CD4-positive, alpha-beta T cell treated with Interleukin-4 for 4 hours (primary cell): ENCODE measurements around the gene DESI2.
"Not testable (repeated sequence)": the region's sequence is repeated elsewhere in the genome, so short reads cannot be mapped to it uniquely, and the experiment has no call there.

Experiments used
- DNase-seq: peaks from one replicate; pipeline ENCODE4 v3.0.0-alpha.2; 2020

DESI2 gene

DNA sequence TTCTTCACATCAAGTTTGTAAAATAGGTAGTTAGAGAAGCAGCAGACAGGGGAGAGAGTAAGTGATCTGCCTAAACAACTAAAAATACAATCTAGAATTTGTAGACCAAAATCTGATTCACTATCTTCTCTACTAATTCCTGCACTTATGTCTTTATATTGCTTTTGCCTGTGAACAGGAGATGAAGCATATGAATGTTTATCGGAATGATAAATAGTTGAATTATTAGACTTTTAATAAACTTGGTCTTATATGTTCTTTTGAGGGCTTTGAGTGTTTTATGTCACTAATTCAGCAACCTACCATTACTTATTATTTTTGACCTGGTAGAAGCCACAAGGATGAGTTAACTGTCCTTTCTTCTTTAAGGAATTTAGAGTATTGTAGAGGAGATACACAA, 2.3 kb downstream of the DESI2 start:
- no peak for DNase-seq

DNA sequence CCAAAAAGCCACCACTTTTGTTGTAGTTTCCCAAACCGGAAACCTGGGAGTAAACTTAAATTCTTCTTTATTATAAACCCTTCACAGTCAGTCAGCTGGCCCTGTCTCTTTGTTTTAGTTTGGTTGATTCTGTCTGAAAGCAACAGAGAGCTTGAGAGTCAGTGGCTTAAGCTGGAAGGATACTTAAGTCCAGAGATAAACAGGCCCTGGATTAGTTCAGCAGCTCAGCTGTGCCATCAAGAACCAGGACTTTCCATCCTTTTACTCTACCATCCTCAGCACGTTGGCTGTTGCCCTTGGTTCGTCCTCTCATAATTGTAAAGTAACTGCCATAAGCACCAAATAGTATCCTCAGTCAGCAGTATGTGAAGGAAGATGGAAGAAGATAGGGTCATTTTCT, 4.5 kb downstream of the DESI2 start:
- DNase-seq = no peak

DNA sequence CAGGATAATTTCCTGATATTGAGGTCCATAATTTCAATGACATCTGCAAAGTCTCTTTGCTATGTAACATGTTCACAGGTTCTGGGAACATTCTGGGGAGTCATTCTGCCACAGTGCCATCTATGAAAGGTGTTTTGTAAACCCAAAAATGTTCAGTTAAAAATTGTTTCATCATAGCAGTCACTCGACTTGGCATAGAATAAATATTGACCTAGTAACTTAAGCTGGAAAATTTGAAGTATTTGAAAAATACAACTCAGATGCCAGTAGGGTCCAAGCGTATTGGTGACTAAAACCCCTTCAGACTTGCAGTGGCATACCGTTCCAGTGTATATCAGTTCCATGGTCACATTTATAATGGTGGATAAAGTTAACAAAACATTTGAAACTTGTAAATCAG, 6.8 kb downstream of the DESI2 start:
- DNase-seq = no peak

GRCh38 chr1:244660595-244660994, 7.7 kb downstream of the DESI2 start:
- DNase-seq = no peak

DNA sequence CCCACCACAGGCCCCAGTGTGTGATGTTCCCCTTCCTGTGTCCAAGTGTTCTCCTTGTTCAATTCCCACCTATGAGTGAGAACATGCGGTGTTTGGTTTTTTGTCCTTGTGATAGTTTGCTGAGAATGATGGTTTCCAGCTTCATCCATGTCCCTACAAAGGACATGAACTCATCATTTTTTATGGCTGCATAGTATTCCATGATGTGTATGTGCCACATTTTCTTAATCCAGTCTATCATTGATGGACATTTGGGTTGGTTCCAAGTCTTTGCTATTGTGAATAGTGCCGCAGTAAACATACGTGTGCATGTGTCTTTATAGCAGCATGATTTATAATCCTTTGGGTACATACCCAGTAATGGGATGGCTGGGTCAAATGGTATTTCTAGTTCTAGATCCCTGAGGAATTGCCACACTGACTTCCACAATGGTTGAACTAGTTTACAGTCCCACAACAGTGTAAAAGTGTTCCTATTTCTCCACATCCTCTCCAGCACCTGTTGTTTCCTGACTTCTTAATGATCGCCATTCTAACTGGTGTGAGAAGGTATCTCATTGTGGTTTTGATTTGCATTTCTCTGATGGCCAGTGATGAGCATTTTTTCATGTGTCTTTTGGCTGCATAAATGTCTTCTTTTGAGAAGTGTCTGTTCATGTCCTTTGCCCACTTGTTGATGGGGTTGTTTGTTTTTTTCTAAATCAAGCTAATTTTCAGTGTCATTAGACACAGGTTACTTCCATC, 8.8 kb downstream of the DESI2 start:
- not testable (repeated sequence) for DNase-seq

DNA sequence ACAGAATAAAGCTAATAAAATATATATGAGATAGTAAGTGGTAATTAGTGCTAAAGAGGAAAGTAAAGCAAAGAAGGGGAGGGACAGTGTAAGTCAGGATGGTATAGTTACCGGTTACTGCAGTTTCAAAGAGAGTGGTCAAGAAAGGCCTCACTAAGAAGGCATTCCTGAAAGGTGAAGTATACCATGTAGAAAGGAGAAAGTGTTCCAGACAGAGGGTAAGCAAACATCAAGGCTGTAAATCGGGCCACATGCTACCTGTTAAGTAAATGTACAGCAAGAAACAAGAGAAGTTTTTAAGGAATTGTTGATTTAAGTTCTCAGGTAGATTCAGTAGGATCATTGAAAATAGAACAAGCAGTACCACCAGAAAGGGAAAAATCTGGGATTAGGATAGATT, 9.7 kb downstream of the DESI2 start:
- no peak for DNase-seq

GRCh38 chr1:244664353-244664752, 11.4 kb downstream of the DESI2 start:
- no peak for DNase-seq

- DNase-seq = no peak
These were observed 12.9 kb downstream of the DESI2 start for GRCh38 chr1:244665771-244666217.

GRCh38 chr1:244666672-244667418, 13.9 kb downstream of the DESI2 start:
- not testable (repeated sequence) for DNase-seq

DNA sequence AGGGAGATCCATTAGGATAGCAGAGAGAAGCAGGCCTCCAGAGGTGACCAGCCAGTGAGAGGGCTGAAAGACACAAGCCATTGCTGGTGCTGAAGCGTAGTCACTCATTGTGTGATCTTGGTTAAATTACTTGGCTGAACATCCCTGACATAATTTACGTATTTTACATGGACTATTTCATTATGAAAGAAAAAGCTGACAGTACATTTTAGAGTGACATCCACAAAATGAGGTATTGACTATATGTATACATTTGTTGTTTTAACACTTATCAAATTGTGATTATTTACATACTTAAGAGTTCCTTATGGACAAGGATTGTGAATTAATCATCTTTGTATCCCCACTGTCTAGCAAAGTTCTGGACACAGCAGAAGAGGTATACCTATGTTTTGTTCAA, 14.9 kb downstream of the DESI2 start:
- DNase-seq = no peak

DNA sequence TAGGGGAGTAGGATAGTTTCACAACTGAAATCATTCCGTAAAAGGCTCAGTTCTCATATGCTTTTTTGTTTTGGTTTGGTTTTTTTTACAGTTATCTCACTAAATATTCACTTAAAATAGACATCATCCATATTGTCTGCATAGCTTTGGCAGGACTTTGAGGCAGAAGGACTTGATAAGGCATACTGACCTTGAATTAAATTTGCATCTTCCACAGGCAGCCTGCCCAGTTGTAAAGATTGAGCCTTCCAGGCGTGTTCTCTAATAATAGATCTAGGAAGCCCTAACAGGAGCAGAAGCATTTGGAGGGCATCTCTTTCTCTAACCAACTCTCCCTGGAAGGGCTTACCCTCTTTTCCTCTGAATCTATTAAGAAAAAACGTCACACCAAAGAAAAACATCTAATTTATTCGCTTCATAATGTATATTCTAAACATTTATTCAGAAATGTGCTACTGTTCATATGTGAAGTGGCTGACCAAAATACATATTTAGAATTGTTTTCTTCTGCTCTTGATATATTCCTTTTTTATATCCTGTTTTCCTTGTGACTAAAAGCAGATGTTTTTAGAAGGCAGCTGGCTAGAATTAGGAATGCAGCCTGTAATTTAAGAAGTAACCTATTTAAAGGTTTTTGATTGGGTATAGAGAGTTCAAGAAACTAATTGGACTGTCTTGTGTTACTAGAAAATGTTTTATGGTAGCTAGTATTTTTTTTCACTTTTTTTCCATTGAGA, 20.2 kb downstream of the DESI2 start:
- DNase-seq = no peak

DNA sequence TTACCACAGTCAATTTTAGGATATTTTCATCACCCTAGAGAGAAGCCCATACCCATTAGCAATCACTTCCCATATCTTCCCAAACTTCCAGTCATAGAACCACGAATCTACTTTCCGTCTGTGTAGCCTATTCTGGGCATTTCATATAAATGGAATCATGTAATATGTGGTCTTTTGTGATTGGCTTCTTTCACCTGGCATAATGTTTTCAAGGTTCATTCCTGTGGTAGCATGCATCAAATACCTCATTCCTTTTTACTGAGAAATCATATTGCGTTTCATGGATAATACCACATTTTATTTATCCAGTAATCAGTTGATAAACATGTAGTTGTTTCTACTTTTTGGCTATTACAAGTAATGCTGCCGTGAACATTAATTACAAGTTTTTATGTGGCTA, 21.5 kb downstream of the DESI2 start:
- no peak for DNase-seq

DNA sequence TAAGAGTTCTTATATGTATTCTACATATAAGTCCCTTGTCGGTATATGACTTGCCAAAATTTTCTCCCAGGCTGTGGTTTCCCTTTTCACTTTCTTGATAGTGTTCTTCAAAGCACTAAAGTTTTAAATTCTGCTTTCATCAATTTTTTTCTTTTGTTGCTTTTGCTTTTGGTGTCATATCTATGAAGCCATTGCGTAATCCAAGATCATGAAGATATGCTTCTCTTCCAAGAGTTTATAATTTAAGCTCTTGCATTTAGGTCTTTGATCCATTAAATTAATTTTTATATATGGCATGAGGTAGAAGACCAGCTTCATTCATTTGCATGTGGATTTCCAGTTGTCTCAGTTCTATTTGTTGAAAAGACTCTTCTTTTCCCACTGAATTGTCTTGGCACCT, 22.2 kb downstream of the DESI2 start:
- no peak for DNase-seq

GRCh38 chr1:244678697-244679096, 25.8 kb downstream of the DESI2 start:
- DNase-seq = no peak

GRCh38 chr1:244680667-244681066, 27.7 kb downstream of the DESI2 start:
- no peak for DNase-seq

DNA sequence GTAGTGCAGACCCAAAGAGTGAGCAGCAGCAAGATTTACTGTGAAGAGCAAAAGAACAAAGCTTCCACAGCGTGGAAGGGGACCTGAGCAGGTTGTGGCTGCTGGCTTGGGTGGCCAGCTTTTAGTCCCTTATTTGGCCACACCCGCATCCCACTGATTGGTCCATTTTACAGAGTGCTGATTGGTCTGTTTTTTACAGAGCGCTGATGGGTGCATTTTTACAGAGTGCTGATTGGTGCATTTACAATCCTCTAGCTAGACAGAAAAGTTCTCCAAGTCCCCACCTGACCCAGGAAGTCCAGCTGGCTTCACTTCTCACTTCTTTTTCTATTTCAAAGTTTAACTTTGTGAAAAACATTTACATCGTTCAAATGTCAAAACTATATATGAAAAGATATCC, 29.2 kb downstream of the DESI2 start:
- DNase-seq = not testable (repeated sequence)

- no peak for DNase-seq
These were observed 43.0 kb downstream of the DESI2 start for GRCh38 chr1:244695937-244696336.

GRCh38 chr1:244699741-244700140, 46.8 kb downstream of the DESI2 start:
- no peak for DNase-seq

GRCh38 chr1:244700808-244701207, 47.9 kb downstream of the DESI2 start:
- DNase-seq = no peak

- DNase-seq = no peak
These were observed 49.7 kb downstream of the DESI2 start for GRCh38 chr1:244702620-244703019.

DNA sequence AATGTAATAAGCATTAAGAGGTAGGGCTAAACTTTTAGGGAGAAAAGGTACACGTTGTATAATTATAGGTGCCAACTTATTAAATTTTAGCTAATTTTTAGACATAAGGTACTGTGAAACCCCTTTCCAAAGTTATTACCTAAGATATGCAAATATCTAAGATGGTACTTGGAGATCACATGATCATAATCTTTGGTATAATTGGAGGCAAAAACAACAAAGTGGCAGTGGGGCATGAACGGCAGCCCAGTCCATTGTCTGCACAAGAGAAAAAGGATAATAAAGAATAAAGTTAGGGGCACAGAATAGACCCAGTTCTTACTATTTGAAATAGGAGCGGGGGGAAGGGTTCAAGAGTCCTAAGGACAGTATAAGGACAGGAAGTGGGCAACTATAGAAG, 51.2 kb downstream of the DESI2 start:
- no peak for DNase-seq

DNA sequence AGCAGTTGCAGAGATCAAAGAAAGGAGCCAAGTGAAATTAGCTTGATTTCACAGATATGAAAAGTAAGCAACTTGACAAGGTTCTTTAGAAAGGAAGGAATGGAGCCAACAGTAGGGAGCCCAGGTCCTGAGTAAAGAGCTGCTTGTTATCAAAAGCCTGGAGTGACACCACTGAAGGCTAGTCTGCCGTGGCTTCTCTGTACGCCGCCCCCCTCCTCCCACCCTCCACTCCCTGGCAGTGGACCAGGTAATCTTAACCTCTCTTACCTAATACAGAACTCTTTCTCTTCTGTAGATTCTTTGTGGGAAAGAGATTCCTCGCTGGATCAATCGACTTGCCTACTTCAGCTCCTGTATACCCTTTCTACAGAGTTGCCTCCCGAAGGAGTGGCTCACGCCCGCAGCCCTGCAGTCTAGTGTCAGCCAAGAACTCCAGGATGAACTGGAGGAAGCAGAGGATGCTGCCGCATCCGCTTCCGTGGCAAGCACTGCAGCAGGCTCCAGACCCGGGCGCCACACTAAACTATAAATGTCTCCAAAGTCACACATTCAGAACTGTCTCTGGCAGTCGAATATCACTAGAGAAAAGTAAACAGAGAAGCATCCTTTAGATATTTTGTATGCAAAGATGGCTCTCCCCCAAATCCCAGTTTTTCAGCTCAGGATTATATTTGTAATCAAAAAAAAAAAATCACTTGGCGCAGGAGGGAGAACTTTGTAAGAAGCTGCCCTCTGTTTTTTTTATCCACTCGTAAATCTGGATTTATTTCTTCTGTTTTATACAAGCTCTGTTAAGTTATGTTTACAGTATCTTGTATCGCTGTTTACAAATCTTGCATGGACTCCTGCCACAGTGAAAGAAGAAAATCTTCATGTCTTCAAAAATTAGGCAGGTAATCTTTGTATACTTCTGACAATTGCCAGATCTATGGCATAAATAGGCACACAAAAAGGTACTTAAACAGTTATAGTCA, 52.6 kb downstream of the DESI2 start:
- DNase-seq = no peak

DNA sequence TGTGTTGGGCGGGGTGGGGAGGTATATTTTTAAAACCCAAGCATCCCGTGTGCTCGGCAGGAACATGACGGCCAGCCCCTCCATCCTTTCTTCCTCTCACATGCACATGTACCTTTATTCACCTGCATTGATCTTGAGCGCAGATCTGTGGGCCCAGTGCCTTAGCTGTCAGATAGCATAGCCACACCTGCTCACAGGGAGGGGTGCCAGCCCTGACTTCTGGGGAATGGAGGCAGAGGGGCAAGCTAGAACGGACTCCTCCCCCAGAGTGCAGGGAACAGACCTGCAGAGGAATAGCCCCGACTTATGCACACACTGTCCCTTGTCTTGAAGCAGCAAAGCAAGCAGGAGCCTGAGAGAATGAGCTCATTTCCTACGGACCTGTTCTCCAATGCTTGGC, 56.1 kb downstream of the DESI2 start:
- DNase-seq = no peak
